HG03521 (cell line): Measurements from ENCODE around the gene GIMAP4.
"Not testable (repeated sequence)": the region's sequence is repeated elsewhere in the genome, so short reads cannot be mapped to it uniquely, and the experiment has no call there.

Experiments used
- ATAC-seq: cut with Tn5 transposase; IDR thresholded peaks from one replicate; pipeline ENCODE4 v1.9.1; 2021; ENCODE audit warnings: mild to moderate bottlenecking, moderate library complexity; ENCODE audit not compliant: unreplicated experiment

GIMAP4 gene

DNA sequence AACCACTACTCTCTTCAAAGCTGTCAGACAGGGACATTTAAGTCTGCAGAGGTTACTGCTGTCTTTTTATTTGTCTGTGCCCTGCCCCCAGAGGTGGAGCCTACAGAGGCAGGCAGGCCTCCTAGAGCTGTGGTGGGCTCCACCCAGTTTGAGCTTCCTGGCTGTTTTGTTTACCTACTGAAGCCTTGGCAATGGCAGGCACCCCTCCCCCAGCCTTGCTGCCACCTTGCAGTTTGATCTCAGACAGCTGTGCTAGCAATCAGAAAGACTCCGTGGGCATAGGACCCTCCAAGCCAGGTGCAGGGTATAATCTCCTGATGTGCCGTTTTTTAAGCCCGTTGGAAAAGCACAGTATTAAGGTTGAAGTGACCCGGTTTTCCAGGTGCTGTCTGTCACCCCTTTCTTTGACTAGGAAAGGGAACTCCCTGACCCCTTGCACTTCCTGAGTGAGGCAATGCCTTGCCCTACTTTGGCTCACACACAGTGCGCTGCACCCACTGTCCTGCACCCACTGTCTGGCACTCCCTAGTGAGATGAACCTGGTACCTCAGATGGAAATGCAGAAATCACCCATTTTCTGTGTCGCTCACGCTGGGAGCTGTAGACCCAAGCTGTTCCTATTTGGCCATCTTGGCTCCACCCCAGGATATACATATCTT lies 12.9 kb downstream of the GIMAP4 start:
- not testable (repeated sequence) for ATAC-seq

DNA sequence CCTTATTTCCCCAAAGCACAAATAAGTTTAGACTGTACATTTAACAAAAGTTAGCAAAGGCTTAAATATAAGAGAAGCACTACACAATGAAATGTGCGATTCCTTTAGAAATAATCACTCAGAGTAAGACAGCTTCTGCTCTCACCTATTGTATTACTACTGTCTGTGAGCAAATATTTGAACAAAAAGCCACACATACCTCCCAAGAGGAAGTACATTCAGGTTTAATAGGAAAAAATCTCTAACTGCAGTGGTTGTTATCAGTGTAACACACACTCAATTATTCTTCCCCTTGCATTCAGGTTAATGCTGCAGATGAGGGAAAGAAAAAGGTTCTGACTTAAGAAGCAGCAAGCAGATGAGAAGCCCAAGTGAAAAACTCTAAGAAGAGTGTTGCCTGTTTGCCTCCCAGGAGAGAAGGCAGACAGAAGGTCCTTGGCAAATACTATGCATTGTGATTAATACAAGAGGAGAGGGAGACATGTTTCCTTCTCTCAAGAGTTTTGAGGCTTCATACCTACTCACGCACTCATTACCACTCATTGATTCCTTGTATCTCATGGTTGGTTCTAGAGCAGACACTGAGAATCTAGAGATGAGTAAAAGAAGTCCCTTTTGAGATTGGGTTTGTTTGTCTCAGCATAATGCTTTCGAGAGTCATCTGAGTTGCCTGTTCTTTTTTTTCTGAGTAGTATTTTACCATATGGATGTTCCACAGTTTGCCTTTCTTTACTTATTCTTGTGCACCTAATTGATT lies 13.6 kb downstream of the GIMAP4 start:
- no peak for ATAC-seq

DNA sequence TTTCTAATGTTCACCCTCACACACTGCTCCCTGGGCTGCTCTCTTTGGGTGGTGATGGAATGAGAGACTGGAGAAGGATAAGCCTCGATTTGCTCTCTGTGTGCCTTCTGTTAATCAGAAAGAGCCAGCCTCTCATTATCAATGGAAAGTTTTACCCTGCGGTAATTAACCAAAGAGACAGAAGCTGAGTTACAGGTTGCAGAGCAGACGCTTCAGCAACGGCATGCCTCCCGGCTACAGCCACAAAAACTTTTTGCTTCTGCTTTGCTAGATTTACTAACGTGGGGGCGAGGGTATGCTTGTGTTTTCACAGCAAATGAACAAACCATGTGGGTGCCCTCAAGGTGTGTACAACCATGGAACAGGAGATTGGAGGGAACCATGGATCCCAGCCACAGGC lies 18.0 kb downstream of the GIMAP4 start:
- ATAC-seq = no peak

DNA sequence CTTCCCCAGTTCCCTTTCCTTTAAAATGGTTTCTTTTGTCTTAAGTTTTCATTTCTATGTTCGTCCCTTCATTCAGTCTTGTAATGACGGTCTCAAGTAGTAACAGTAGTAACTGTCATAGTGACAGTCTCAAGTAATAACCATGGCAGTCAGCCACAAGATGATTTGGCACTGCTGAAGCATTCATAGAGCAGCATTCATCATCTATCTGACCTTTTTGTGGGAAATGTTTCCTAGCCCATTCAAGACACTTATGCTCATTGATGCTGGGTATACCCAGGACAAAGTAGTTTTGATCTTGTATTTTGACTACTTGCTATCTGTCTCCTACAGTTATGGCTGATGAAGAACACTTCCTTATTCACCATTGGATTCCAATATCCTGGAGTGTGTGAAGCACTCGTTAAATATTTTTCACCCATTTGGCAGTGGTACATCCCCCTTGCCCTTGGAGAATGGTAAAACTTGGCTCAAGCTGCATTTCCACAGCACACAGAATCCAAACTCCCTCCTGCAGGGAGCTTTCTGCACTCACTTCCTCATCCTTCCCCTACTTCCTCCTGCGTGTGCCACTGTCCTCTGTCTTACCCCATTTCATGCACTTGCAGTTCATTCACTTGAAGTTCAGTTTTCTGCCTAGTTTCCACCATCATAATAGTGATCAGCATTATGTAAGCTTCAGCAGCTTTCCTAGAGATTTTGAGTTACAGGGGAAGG lies 19.0 kb downstream of the GIMAP4 start:
- ATAC-seq = no peak

- no peak for ATAC-seq
These were observed 19.6 kb downstream of the GIMAP4 start for GRCh38 chr7:150586785-150587152.

GRCh38 chr7:150587551-150587950 lies 20.4 kb downstream of the GIMAP4 start:
- ATAC-seq = no peak

DNA sequence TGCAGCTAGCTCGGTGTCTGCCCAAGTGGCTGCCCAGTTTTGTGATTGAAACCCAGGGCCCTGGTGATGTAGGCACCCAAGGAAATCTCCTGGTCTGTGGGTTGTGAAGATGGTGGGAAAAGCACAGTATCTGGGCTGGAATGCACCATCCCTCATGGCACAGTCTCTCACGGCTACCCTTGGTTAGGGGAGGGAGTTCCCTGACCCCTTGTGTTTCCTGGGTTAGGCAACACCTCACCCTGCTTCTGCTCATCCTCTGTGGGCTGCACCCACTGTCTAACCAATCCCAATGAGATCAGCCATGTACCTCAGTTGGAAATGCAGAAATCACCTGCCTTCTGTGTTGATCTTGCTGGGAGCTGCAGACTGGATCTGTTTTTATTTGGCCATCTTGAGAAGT lies 27.6 kb downstream of the GIMAP4 start:
- ATAC-seq = no peak

- no peak for ATAC-seq
These were observed 28.2 kb downstream of the GIMAP4 start for GRCh38 chr7:150595361-150595760.

DNA sequence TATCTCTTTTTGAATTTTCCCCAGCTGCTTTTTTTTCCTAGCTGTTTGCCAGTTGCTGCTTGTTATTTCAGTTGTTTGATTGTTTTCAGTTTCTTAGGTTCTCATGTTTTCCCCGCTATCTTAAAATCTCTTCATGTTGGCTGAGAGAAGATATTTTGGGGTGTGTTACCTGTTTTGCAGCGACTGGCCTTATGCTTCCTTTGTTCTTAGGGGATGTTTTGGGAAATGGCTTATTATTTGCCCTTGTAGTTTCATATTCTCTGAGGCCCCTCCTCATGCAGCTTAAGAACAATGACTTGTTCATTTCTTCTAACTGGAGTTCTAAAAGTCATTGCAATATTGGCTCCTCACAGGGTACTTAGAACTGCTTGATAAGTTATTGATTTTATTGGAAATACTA lies 36.4 kb downstream of the GIMAP4 start:
- ATAC-seq = not testable (repeated sequence)

GRCh38 chr7:150610233-150610632 lies 43.0 kb downstream of the GIMAP4 start:
- ATAC-seq = no peak

GRCh38 chr7:150612925-150613324 lies 45.7 kb downstream of the GIMAP4 start:
- ATAC-seq = no peak

DNA sequence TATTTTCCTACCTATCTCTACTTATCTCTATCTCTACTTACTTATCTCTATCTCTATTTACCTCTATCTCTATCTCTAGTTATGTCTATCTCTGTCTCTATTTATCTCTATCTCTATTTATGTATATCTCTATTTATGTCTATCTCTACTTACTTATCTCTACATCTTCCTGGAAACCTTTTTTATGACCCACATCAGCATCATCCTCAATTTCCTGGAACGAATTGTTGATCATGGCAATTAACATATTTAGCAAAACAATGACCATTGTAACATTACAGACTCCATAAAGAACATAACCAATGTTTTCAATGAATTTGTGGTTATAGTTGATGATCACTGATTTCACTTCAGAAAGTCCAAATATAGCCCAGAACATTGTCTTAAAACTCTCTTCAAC lies 46.7 kb downstream of the GIMAP4 start:
- ATAC-seq = no peak

DNA sequence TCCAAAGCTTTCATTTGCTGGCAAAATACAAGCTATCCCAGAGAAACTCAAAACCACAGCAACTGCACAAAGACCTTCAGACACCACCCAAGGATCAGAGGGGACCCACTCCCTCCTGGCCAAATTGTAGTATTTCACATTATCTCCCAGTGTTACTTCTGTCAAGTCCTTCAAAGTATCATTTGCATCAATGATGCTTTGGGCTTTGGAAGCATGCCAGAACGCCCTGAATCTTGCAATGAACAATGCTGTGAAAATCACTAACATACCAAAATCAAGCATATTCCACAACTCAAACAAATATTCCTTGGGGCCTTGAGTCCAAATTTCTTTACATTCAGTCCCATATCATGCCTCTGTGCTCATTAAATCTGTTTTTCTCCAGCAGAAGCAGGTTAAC lies 47.2 kb downstream of the GIMAP4 start:
- ATAC-seq = not testable (repeated sequence)

GRCh38 chr7:150615221-150615755 lies 48.1 kb downstream of the GIMAP4 start:
- ATAC-seq = not testable (repeated sequence)

DNA sequence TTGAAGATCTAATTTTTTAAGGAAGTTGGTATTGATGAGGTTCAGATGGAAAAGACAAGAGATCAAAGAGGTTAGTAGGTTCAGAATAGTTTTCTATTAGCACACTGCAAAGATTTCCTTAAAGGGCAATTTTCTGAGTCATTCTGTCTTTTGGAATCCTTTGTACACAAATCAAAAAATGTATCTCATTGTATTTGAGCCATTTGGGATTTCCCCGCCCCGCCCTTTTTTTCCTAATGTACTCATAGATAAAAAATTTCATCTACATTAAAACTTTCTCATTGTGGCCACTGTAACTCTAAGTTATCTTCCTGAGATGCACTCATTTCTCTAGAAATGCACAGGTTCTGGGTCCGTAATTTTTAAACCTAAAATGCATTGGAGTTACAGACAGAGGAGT lies 52.9 kb downstream of the GIMAP4 start:
- ATAC-seq = no peak

DNA sequence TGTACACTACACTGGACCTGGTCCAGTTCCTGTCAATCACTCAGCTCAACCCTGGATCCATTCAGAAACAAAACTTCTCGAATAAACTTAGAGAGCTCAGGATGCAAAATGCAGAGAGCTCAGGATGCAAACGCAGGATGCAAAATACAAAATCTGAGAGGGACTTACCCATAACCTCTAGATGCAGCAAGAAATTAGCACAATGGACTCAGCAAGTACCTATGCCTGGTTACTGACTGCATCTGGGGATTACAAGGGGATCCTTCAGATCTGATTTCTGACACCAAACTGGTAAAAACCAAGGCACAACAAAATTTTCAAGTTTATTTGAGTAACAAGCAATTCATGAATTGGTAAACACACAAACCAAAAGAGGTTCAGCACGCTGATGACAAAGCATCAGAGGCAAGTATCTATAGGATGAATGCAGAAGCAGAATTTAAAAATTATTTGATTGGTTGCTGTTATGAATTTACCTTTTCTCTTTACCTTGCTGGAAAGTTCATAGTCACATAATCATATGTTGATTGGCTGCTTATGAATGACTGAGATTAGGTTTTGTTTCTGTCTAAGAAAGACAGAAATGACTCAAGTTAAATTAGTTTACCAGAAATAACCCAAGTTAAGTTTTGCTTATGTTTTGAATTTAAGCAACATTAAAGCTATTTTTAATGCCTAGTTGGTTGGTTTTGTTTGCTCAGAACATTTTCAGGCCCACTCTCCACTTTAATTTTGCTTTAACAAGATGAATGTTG lies 53.6 kb downstream of the GIMAP4 start:
- no peak for ATAC-seq

- no peak for ATAC-seq
These were observed 54.2 kb downstream of the GIMAP4 start for GRCh38 chr7:150621376-150621775.
